Transverse colon (tissue), 4 donors: Measurements from ENCODE around the gene TLL2. TPM values are rescaled to one million over a fixed set of nuclear protein-coding genes. Genes with fewer than 3 reads are reported as not detected.
A peak's percentile ranks its signal among the peaks of the same experiment; 100 is the strongest.

Experiments used
- DNase-seq: peaks from one replicate; pipeline ENCODE4 v3.0.0-alpha.2; 2019
- H3K27ac ChIP-seq, 4 donors: fragments of 200-600 bp; sonication (generic); 2 replicates each; pipeline ENCODE4 v1.5.1; 2016 to 2018; ENCODE audit warnings: inconsistent platforms in 4 of 4
- H3K27me3 ChIP-seq: fragments of 200-600 bp; sonication (generic); 2 replicates; pipeline ENCODE4 v1.5.1; 2017; ENCODE audit warnings: inconsistent platforms
- H3K36me3 ChIP-seq, 4 donors: fragments of 200-600 bp; sonication (generic); 2 replicates each; pipeline ENCODE4 v1.5.1; 2017 to 2019; ENCODE audit warnings: inconsistent platforms in 4 of 4
- H3K4me1 ChIP-seq, 4 donors: fragments of 200-600 bp; sonication (generic); 2 replicates each; pipeline ENCODE4 v1.5.1; 2017 to 2020; ENCODE audit warnings: inconsistent platforms in 4 of 4
- H3K4me3 ChIP-seq, 4 donors: fragments of 200-600 bp; sonication (generic); 1 replicate in 1 of 4; 2 replicates in 3 of 4; pipeline versions ENCODE4 v1.5.1 to v1.6.1; 2017 to 2019; ENCODE audit warnings: inconsistent platforms in 4 of 4
- H3K9me3 ChIP-seq, 2 donors: fragments of 200-600 bp; sonication (generic); 2 replicates each; pipeline ENCODE4 v1.5.1; 2017 to 2019; ENCODE audit warnings: inconsistent platforms in 2 of 2
- CTCF ChIP-seq, 5 experiments: fragments of 200-600 bp in 3 of 5; fragments of 450-650 bp in 2 of 5; sonication (generic) in 3 of 5; IDR thresholded peaks; 1 replicate in 2 of 5; 2 replicates in 3 of 5; pipeline ENCODE4 v1.5.1; 2016 to 2017; ENCODE audit warnings: antibody characterized with exemption in 5 of 5, inconsistent platforms in 3 of 5, mild to moderate bottlenecking in 2 of 5, moderate library complexity in 1 of 5
- EP300 ChIP-seq: sonication (generic); formaldehyde crosslinking; IDR thresholded peaks from one replicate; pipeline ENCODE4 v1.6.1; 2017; ENCODE audit warnings: antibody characterized with exemption, low read depth
- POLR2A ChIP-seq: fragments of 450-650 bp; IDR thresholded peaks from one replicate; pipeline ENCODE4 v1.6.1; 2016; ENCODE audit warnings: antibody characterized with exemption, mild to moderate bottlenecking, moderate library complexity
- POLR2AphosphoS5 ChIP-seq, 3 donors: sonication (generic); formaldehyde crosslinking; IDR thresholded peaks; one replicate each; pipeline ENCODE4 v1.6.1; 2016; ENCODE audit warnings: antibody characterized with exemption in 3 of 3
- WGBS, 2 donors: methylation state at CpG; one replicate each; pipeline ENCODE4 v1.1.5; 2018; ENCODE audit warnings: low coverage in 1 of 2; 5-methylcytosine and 5-hydroxymethylcytosine counted together
- in situ Hi-C, 4 donors: fragments of 200-750 bp; cut with MboI; loops; one replicate each; pipeline versions ENCODE4 v1.15.0 to v1.15.1; 2017; ENCODE audit warnings: low sequenced_read_pairs in 3 of 4, low pct_ligation_motif_present in 1 of 4, low pct_unique_long_range_greater_than_20kb in 1 of 4
- intact Hi-C: fragments of 100-400 bp; cut with DNase I; formaldehyde crosslinking; loops from one replicate; pipeline ENCODE4 v1.15.1; 2023; ENCODE audit warnings: low total_unique reads
- total RNA-seq, 4 donors: library from RNA; depleted of rRNA; stranded (reverse); fragments of >200 nt; gene quantifications; one replicate each; pipeline ENCODE4 v1.1.0, GENCODE V29; 2016

Gene TLL2
- total RNA-seq, 4 donors from 2014 or later = 0.32 to 0.96 TPM; not detected in 2

- DNase-seq = peak; percentile 27
- Histone ChIP-seq H3K36me3 (no peaks in the 10 kb centered on the region), H3K27me3 (peaks cover 19% of the 10 kb centered on the region), H3K4me1 (peaks cover 19 to 25% (median 24%) of the 10 kb centered on the region in 4 donors), H3K4me3 (peak overlapping the region; percentile 35 to 56 (median 45)), H3K27ac (peak overlapping the region in 1 of 4 donors; percentile 71), H3K9me3 (no peaks in the 10 kb centered on the region)
- in situ Hi-C loops = loop anchor here in 1 of 4 donors (25.0 kb wide), 1 partner anchor 125 kb away; no protein-coding TSS in a partner anchor
- intact Hi-C loops = loop anchor here (5.0 kb wide), 1 partner anchor 115 kb away; no protein-coding TSS in a partner anchor
- WGBS, 2 donors = 1% methylated on average over 57 of the region's 65 CpGs; no CpG with 5 or more reads in 1 of the 2 donors
- TF ChIP-seq POLR2A (no peak), POLR2AphosphoS5 (IDR thresholded peaks at IDR 0.05) (no peak), EP300 (no peak), CTCF (IDR thresholded peaks at IDR 0.05) (no peak)
Measured at GRCh38 chr10:96512524-96513304, 1.0 kb downstream of the TLL2 start.

GRCh38 chr10:96511044-96511945 is 2.4 kb downstream of the TLL2 start:
- Histone ChIP-seq H3K27ac (no peak overlapping the region), H3K27me3 (peaks cover 19% of the 10 kb centered on the region), H3K4me1 (peaks cover 19 to 25% (median 24%) of the 10 kb centered on the region in 4 donors), H3K4me3 (no peak overlapping the region), H3K36me3 (no peaks in the 10 kb centered on the region), H3K9me3 (no peaks in the 10 kb centered on the region)
- intact Hi-C loops (loop anchor here (5.0 kb wide), 1 partner anchor 114 kb away; no protein-coding TSS in a partner anchor), in situ Hi-C loops (loop anchor here in 1 of 4 donors (25.0 kb wide), 1 partner anchor 124 kb away; no protein-coding TSS in a partner anchor)
- WGBS, 2 donors = 70% methylated on average over 6 of the region's 7 CpGs; no CpG with 5 or more reads in 1 of the 2 donors
- DNase-seq = peak; percentile 49
- TF ChIP-seq POLR2A (no peak), EP300 (no peak), CTCF (IDR thresholded peaks at IDR 0.05) (peak; percentile 41 to 56 (median 50))

- Histone ChIP-seq H3K9me3 (no peaks in the 10 kb centered on the region), H3K27me3 (peaks cover 19% of the 10 kb centered on the region), H3K4me1 (peaks cover 15 to 19% (median 18%) of the 10 kb centered on the region in 4 donors), H3K27ac (no peak overlapping the region), H3K36me3 (no peaks in the 10 kb centered on the region), H3K4me3 (no peak overlapping the region)
- in situ Hi-C loops (loop anchor here in 2 of 4 donors (10.0 to 25.0 kb wide), 2 partner anchors 114 to 122 kb away; no protein-coding TSS in a partner anchor), intact Hi-C loops (no loop called here)
- no peak for TF ChIP-seq EP300
- TF ChIP-seq POLR2A = no peak
- no peak for TF ChIP-seq POLR2AphosphoS5 (IDR thresholded peaks at IDR 0.05)
- TF ChIP-seq CTCF (IDR thresholded peaks at IDR 0.05) = no peak
- DNase-seq = no peak
- 69 to 78% methylated on average over 2 to 3 of the region's 3 CpGs for WGBS, 2 donors
Measured at GRCh38 chr10:96509017-96509641, 4.6 kb downstream of the TLL2 start.
